CD14-positive monocyte (primary cell): ENCODE results near the gene LPAR5. TPM values are rescaled to one million over a fixed set of nuclear protein-coding genes. Genes with fewer than 3 reads are reported as not detected.
A peak's percentile ranks its signal among the peaks of the same experiment; 100 is the strongest.

ENCODE experiments used
- DNase-seq, 3 donors: peaks; one replicate each; pipeline ENCODE4 v3.0.0-alpha.2; 2011 to 2022
- H2AFZ ChIP-seq: 2 replicates; pipeline ENCODE4 v1.6.0; 2012; ENCODE audit warnings: mild to moderate bottlenecking, low read depth, low read length, inconsistent platforms; ENCODE audit not compliant: insufficient read depth, poor library complexity, severe bottlenecking
- H3K27ac ChIP-seq, 2 donors: 1 replicate in 1 of 2; 2 replicates in 1 of 2; pipeline ENCODE4 v1.5.1; 2012 to 2013; ENCODE audit warnings: low read length in 2 of 2, control low read depth in 1 of 2, inconsistent platforms in 1 of 2, low read depth in 1 of 2, mild to moderate bottlenecking in 1 of 2
- H3K27me3 ChIP-seq, 2 donors: one replicate each; pipeline versions ENCODE4 v1.6.0 to v1.6.1; 2011 to 2013; ENCODE audit warnings: low read length in 2 of 2; ENCODE audit not compliant: control insufficient read depth in 2 of 2, insufficient read depth in 2 of 2
- H3K36me3 ChIP-seq, 2 donors: replicated peaks in 1 of 2; 1 replicate in 1 of 2; 2 replicates in 1 of 2; pipeline versions ENCODE4 v1.5.1 to v1.6.1; 2012 to 2013; ENCODE audit warnings: low read length in 2 of 2, control low read depth in 1 of 2, inconsistent platforms in 1 of 2, mild to moderate bottlenecking in 1 of 2; ENCODE audit not compliant: insufficient read depth in 2 of 2, control insufficient read depth in 1 of 2
- H3K4me1 ChIP-seq, 2 donors: 1 replicate in 1 of 2; 2 replicates in 1 of 2; pipeline versions ENCODE4 v1.5.1 to v1.6.1; 2012 to 2013; ENCODE audit warnings: low read length in 2 of 2, control low read depth in 1 of 2, inconsistent platforms in 1 of 2, mild to moderate bottlenecking in 1 of 2, moderate library complexity in 1 of 2; ENCODE audit not compliant: insufficient read depth in 2 of 2, control insufficient read depth in 1 of 2
- H3K4me2 ChIP-seq: replicated peaks from 2 replicates; pipeline ENCODE3; 2012; ENCODE audit warnings: low read length, moderate library complexity, mild to moderate bottlenecking; ENCODE audit not compliant: poor library complexity, severe bottlenecking; ENCODE audit errors: extremely low read depth
- H3K4me3 ChIP-seq, 3 experiments: fragments of 200-600 bp in 1 of 3; sonication (generic) in 1 of 3; replicated peaks in 1 of 3; 1 replicate in 2 of 3; 2 replicates in 1 of 3; pipeline ENCODE4 v1.5.1; 2011 to 2013; ENCODE audit warnings: low read length in 3 of 3, mild to moderate bottlenecking in 3 of 3, control low read depth in 2 of 3, low read depth in 2 of 3, inconsistent platforms in 1 of 3, moderate library complexity in 1 of 3
- H3K79me2 ChIP-seq: 2 replicates; pipeline ENCODE4 v1.6.0; 2012; ENCODE audit warnings: mild to moderate bottlenecking, control low read depth, inconsistent platforms, low read length, moderate library complexity; ENCODE audit not compliant: insufficient read depth
- H3K9ac ChIP-seq: 2 replicates; pipeline ENCODE4 v1.6.0; 2017; ENCODE audit warnings: low read length, mild to moderate bottlenecking; ENCODE audit not compliant: insufficient read depth, poor library complexity, severe bottlenecking
- H3K9me3 ChIP-seq, 2 donors: replicated peaks in 1 of 2; 1 replicate in 1 of 2; 2 replicates in 1 of 2; pipeline versions ENCODE4 v1.5.1 to v1.6.1; 2012 to 2013; ENCODE audit warnings: low read length in 2 of 2, control low read depth in 1 of 2; ENCODE audit not compliant: control insufficient read depth in 1 of 2, insufficient read depth in 1 of 2
- H4K20me1 ChIP-seq: 2 replicates; pipeline ENCODE4 v1.6.0; 2012; ENCODE audit warnings: mild to moderate bottlenecking, low read length, control low read depth, moderate library complexity; ENCODE audit not compliant: insufficient read depth
- H3K27ac Mint-ChIP-seq, 7 donors: one replicate each; pipeline ENCODE4 v1.8.0; 2020; ENCODE audit warnings: mild to moderate bottlenecking in 7 of 7, mixed read lengths in 7 of 7, moderate library complexity in 6 of 7, inconsistent platforms in 2 of 7
- H3K27me3 Mint-ChIP-seq, 3 donors: one replicate each; pipeline ENCODE4 v1.8.0; 2021 to 2022; ENCODE audit warnings: low read depth in 3 of 3, mild to moderate bottlenecking in 3 of 3, mixed read lengths in 3 of 3, moderate library complexity in 3 of 3, inconsistent platforms in 1 of 3
- H3K36me3 Mint-ChIP-seq, 2 donors: one replicate each; pipeline ENCODE4 v1.8.0; 2020; ENCODE audit warnings: mixed read lengths in 2 of 2, inconsistent platforms in 1 of 2, mild to moderate bottlenecking in 1 of 2
- H3K4me1 Mint-ChIP-seq: one replicate; pipeline ENCODE4 v1.8.0; 2020; ENCODE audit warnings: mild to moderate bottlenecking, mixed read lengths
- H3K4me3 Mint-ChIP-seq, 2 donors: one replicate each; pipeline ENCODE4 v1.8.0; 2020; ENCODE audit warnings: mild to moderate bottlenecking in 2 of 2, mixed read lengths in 2 of 2, moderate library complexity in 1 of 2
- H3K9me3 Mint-ChIP-seq, 7 donors: one replicate each; pipeline ENCODE4 v1.8.0; 2020 to 2022; ENCODE audit warnings: mixed read lengths in 7 of 7, mild to moderate bottlenecking in 6 of 7, moderate library complexity in 6 of 7, inconsistent platforms in 2 of 7
- WGBS: methylation state at CpG from one replicate; pipeline ENCODE4 v1.1.5; 2013; ENCODE audit warnings: missing lambda C conversion rate; ENCODE audit not compliant: insufficient coverage; 5-methylcytosine and 5-hydroxymethylcytosine counted together
- intact Hi-C, 2 donors: fragments of 100-400 bp; cut with micrococcal nuclease; formaldehyde crosslinking; loops; one replicate each; pipeline versions ENCODE4 v1.15.0 to v1.15.1; 2023
- polyA plus RNA-seq, 3 donors: library from polyadenylated mRNA; depleted of rRNA in 1 of 3; unstranded in 2 of 3; stranded (reverse) in 1 of 3; fragments of 300-500 nt in 2 of 3; fragments of >200 nt in 1 of 3; fragmentation: Illumina TruSeq in 2 of 3; gene quantifications; 1 replicate in 2 of 3; 2 replicates in 1 of 3; pipeline ENCODE4 v1.2.3, GENCODE V29; 2012 to 2021
- TF ChIP-seq, protein P1 (sequence below): fragments of 200-600 bp; IDR thresholded peaks from one replicate; pipeline ENCODE4 v1.8.0; 2022; ENCODE audit warnings: antibody characterized with exemption, mild to moderate bottlenecking

LPAR5 gene
- polyA plus RNA-seq, 3 donors, result 0.11 to 0.18 (median 0.14) TPM

DNA sequence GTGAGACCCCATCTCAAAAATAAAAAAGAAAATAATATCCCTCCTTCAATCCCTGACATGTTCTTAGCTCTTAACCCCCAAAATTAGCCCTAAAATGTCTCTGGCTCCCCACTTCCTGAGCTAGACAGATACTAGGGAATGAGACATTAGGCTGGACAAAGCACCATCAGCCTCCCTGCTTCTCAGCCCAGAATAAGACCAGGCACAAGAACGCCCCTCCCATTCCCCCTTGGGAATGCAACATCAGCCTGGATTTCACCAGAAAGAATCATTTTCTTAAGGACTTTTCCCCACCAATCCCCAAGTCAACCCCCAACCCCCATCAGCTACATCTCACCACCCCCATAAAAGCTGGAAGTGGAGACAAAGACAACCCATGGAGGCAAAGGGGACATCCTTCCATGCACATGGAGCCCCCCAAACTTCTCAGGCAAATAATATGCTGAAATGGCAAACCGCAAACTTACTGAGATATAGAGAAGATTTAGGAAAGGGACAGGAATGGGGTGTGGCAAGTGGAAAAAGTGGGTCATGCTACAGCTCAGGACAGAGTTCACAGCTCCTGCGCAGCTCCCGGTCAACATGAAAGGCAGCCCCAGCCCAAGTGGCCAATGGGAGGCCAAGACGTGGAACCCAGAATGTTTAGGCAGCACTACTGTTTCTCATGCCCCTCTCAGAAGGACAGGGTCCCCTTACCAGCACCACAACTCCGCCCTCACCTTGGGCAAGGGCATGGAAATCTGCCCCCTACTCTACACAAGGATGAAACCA lies 31.3 kb downstream of the LPAR5 start:
- Mint-ChIP-seq H3K27me3 (peaks cover 0 to 2% (median 2%) of the 10 kb centered on the region in 3 donors), H3K4me3 (no peak overlapping the region), H3K9me3 (no peaks in the 10 kb centered on the region), H3K36me3 (peaks cover 53 to 57% of the 10 kb centered on the region in 2 donors), H3K27ac (peak overlapping the region in 3 of 7 donors; percentile 38 to 75 (median 65)), H3K4me1 (peaks cover 34% of the 10 kb centered on the region)
- WGBS, result 100% methylated on average over 2 of the region's 6 CpGs
- peaks cover 59% of the 10 kb centered on the region for H4K20me1 ChIP-seq
- no peak for DNase-seq
- H3K4me3 ChIP-seq, result peak overlapping the region in 1 of 3 experiments; percentile 94
- no peaks in the 10 kb centered on the region for H3K27me3 ChIP-seq
- peaks cover 41 to 53% of the 10 kb centered on the region in 2 donors for H3K4me1 ChIP-seq
- peaks cover 65% of the 10 kb centered on the region for H3K79me2 ChIP-seq
- H3K4me2 ChIP-seq, result peak overlapping the region; percentile 95
- intact Hi-C loops, result loop anchor here in 1 of 2 donors (5.0 kb wide), 1 partner anchor 32 kb away; no protein-coding TSS in a partner anchor
- H2AFZ ChIP-seq, result no peak overlapping the region
- peaks cover 0 to 7% of the 10 kb centered on the region in 2 donors for H3K9me3 ChIP-seq
- no peak overlapping the region for H3K27ac ChIP-seq
- TF ChIP-seq, protein P1, sequence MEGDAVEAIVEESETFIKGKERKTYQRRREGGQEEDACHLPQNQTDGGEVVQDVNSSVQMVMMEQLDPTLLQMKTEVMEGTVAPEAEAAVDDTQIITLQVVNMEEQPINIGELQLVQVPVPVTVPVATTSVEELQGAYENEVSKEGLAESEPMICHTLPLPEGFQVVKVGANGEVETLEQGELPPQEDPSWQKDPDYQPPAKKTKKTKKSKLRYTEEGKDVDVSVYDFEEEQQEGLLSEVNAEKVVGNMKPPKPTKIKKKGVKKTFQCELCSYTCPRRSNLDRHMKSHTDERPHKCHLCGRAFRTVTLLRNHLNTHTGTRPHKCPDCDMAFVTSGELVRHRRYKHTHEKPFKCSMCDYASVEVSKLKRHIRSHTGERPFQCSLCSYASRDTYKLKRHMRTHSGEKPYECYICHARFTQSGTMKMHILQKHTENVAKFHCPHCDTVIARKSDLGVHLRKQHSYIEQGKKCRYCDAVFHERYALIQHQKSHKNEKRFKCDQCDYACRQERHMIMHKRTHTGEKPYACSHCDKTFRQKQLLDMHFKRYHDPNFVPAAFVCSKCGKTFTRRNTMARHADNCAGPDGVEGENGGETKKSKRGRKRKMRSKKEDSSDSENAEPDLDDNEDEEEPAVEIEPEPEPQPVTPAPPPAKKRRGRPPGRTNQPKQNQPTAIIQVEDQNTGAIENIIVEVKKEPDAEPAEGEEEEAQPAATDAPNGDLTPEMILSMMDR, result no peak
- no peak overlapping the region for H3K9ac ChIP-seq
- H3K36me3 ChIP-seq, result peaks cover 37 to 42% of the 10 kb centered on the region in 2 donors

DNA sequence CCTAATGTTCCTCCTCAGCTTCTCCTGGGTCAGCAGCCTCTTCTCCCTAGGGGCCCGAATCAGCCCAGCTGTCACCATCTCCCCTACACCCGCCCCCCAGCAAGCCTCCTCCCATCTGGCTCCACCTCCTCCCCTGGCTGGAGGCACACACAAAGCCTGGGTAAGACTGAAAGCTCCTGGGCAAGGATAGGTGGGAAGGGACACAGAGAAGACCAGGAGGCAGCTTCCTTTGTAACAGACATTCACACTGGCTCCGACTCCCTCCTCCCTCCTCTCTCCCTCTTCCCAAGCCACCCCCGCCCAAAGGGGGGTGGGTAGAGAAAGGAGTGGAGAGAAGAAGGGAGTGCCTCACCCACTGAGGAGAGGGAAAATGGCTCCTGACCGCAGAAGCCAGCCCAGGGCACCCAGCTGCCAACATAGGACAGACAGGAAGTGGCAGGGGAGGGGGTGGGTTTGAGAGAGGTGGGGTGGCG lies 32.6 kb downstream of the LPAR5 start:
- no peaks in the 10 kb centered on the region for H3K9me3 ChIP-seq
- peaks cover 70% of the 10 kb centered on the region for H3K79me2 ChIP-seq
- no peak overlapping the region for H3K9ac ChIP-seq
- peaks cover 38 to 46% of the 10 kb centered on the region in 2 donors for H3K4me1 ChIP-seq
- Mint-ChIP-seq H3K4me1 (peaks cover 34% of the 10 kb centered on the region), H3K4me3 (no peak overlapping the region), H3K27ac (peak overlapping the region in 4 of 7 donors; percentile 25 to 77 (median 63)), H3K9me3 (no peaks in the 10 kb centered on the region), H3K27me3 (peaks cover 0 to 2% (median 2%) of the 10 kb centered on the region in 3 donors), H3K36me3 (peaks cover 63 to 71% of the 10 kb centered on the region in 2 donors)
- DNase-seq, result no peak
- H3K36me3 ChIP-seq, result peaks cover 49 to 55% of the 10 kb centered on the region in 2 donors
- H4K20me1 ChIP-seq, result peaks cover 59% of the 10 kb centered on the region
- H3K4me2 ChIP-seq, result peak overlapping the region; percentile 28
- peak overlapping the region in 1 of 3 experiments; percentile 13 for H3K4me3 ChIP-seq
- WGBS, result 0% methylated on average over 1 of the region's 6 CpGs
- H3K27me3 ChIP-seq, result no peaks in the 10 kb centered on the region
- H2AFZ ChIP-seq, result no peak overlapping the region
- peak overlapping the region; percentile 20 to 40 for H3K27ac ChIP-seq
- TF ChIP-seq, protein P1, result no peak
- intact Hi-C loops, result no loop called here
